Omental fat pad (tissue), 4 donors: ENCODE results near the gene SEMA3B. TPM values are rescaled to one million over a fixed set of nuclear protein-coding genes. Genes with fewer than 3 reads are reported as not detected.
"Not testable (repeated sequence)": the region's sequence is repeated elsewhere in the genome, so short reads cannot be mapped to it uniquely, and the experiment has no call there.

Source experiments
- ATAC-seq: fragments of 150-250 bp; one replicate; pipeline ENCODE4 v1.9.1; 2016; ENCODE audit warnings: mild to moderate bottlenecking, moderate library complexity; ENCODE audit not compliant: low FRiP score
- DNase-seq: peaks from one replicate; pipeline ENCODE4 v3.0.0-alpha.2; 2019; ENCODE audit warnings: low spot score
- total RNA-seq, 4 donors: library from RNA; depleted of rRNA; stranded (reverse); fragments of >200 nt; gene quantifications; one replicate each; pipeline ENCODE4 v1.1.0, GENCODE V29; 2016
- TF ChIP-seq, protein P1 (sequence below), 3 donors: fragments of 450-650 bp; IDR thresholded peaks; one replicate each; pipeline ENCODE4 v1.5.1; 2016 to 2017; ENCODE audit warnings: antibody characterized with exemption in 3 of 3, mild to moderate bottlenecking in 3 of 3, moderate library complexity in 2 of 3

Gene SEMA3B
- total RNA-seq, 4 donors from 2014 or later = 14.2 to 94.1 (median 45.4) TPM

GRCh38 chr3:50242851-50243542 lies 25.9 kb upstream of the SEMA3B start:
- DNase-seq = no peak
- TF ChIP-seq, protein P1, sequence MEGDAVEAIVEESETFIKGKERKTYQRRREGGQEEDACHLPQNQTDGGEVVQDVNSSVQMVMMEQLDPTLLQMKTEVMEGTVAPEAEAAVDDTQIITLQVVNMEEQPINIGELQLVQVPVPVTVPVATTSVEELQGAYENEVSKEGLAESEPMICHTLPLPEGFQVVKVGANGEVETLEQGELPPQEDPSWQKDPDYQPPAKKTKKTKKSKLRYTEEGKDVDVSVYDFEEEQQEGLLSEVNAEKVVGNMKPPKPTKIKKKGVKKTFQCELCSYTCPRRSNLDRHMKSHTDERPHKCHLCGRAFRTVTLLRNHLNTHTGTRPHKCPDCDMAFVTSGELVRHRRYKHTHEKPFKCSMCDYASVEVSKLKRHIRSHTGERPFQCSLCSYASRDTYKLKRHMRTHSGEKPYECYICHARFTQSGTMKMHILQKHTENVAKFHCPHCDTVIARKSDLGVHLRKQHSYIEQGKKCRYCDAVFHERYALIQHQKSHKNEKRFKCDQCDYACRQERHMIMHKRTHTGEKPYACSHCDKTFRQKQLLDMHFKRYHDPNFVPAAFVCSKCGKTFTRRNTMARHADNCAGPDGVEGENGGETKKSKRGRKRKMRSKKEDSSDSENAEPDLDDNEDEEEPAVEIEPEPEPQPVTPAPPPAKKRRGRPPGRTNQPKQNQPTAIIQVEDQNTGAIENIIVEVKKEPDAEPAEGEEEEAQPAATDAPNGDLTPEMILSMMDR (IDR thresholded peaks at IDR 0.05) = no peak
- ATAC-seq = no peak

GRCh38 chr3:50243543-50243895 lies 25.4 kb upstream of the SEMA3B start:
- ATAC-seq = no peak

GRCh38 chr3:50244813-50245212 lies 24.1 kb upstream of the SEMA3B start:
- not testable (repeated sequence) for DNase-seq, ATAC-seq

More at GRCh38 chr3:50243543-50243895, 25.4 kb upstream of the SEMA3B start:
- no peak for DNase-seq
- TF ChIP-seq, protein P1 (IDR thresholded peaks at IDR 0.05) = no peak

- ATAC-seq = no peak
- DNase-seq = no peak
- TF ChIP-seq, protein P1 (IDR thresholded peaks at IDR 0.05) = no peak
Measured at GRCh38 chr3:50245251-50245745, 23.6 kb upstream of the SEMA3B start.

- TF ChIP-seq, protein P1 (IDR thresholded peaks at IDR 0.05) = peak in 2 of 3 donors; percentile 87
- DNase-seq = peak; percentile 99
- peak; percentile 80 for ATAC-seq
Measured at GRCh38 chr3:50245831-50246516, 23.0 kb upstream of the SEMA3B start.

GRCh38 chr3:50246517-50246954 lies 22.4 kb upstream of the SEMA3B start:
- peak; percentile 55 for ATAC-seq
- TF ChIP-seq, protein P1 (IDR thresholded peaks at IDR 0.05) = no peak
- no peak for DNase-seq

GRCh38 chr3:50248387-50248786 lies 20.6 kb upstream of the SEMA3B start:
- DNase-seq = no peak
- TF ChIP-seq, protein P1 (IDR thresholded peaks at IDR 0.05) = no peak
- ATAC-seq = peak; percentile 16
